Esophagus squamous epithelium (tissue), 5 donors: ENCODE data around the gene KCNS1. TPM values are rescaled to one million over a fixed set of nuclear protein-coding genes. Genes with fewer than 3 reads are reported as not detected.
"Not testable (repeated sequence)": the region's sequence is repeated elsewhere in the genome, so short reads cannot be mapped to it uniquely, and the experiment has no call there.

Experiments
- DNase-seq: peaks from one replicate; lab custom pipeline; 2025; lab: John Stamatoyannopoulos, UW
- H3K27ac ChIP-seq, 4 donors: fragments of 200-600 bp; sonication (generic); one replicate each; pipeline ENCODE4 v1.5.1; 2016 to 2019; ENCODE audit warnings: mild to moderate bottlenecking in 1 of 4
- H3K27me3 ChIP-seq, 4 donors: fragments of 200-600 bp; sonication (generic); 1 replicate in 3 of 4; 2 replicates in 1 of 4; pipeline versions ENCODE4 v1.5.1 to v1.6.0; 2017 to 2021; ENCODE audit warnings: antibody characterized with exemption in 1 of 4
- H3K36me3 ChIP-seq, 3 donors: fragments of 200-600 bp; sonication (generic); one replicate each; pipeline ENCODE4 v1.5.1; 2016 to 2019
- H3K4me1 ChIP-seq, 3 donors: fragments of 200-600 bp; sonication (generic); one replicate each; pipeline ENCODE4 v1.5.1; 2017 to 2019
- H3K4me3 ChIP-seq, 4 donors: fragments of 200-600 bp; sonication (generic); 1 replicate in 3 of 4; 2 replicates in 1 of 4; pipeline ENCODE4 v1.5.1; 2016 to 2019; ENCODE audit warnings: mild to moderate bottlenecking in 2 of 4, moderate library complexity in 1 of 4
- H3K9me3 ChIP-seq, 3 donors: fragments of 200-600 bp; sonication (generic); one replicate each; pipeline ENCODE4 v1.5.1; 2016 to 2019
- POLR2A ChIP-seq, 4 donors: fragments of 450-650 bp; IDR thresholded peaks; one replicate each; pipeline ENCODE4 v1.6.1; 2017; ENCODE audit warnings: antibody characterized with exemption in 4 of 4, mild to moderate bottlenecking in 4 of 4, moderate library complexity in 3 of 4
- WGBS, 2 donors: methylation state at CpG; one replicate each; pipeline ENCODE4 v1.1.5; 2018; 5-methylcytosine and 5-hydroxymethylcytosine counted together
- intact Hi-C: fragments of 100-400 bp; cut with DNase I; formaldehyde crosslinking; loops from one replicate; pipeline ENCODE4 v1.15.0; 2022
- total RNA-seq, 4 donors: library from RNA; depleted of rRNA; stranded (reverse); fragments of >200 nt; gene quantifications; one replicate each; pipeline ENCODE4 v1.1.0, GENCODE V29; 2016
- TF ChIP-seq, protein P1 (sequence below), 6 experiments: fragments of 450-650 bp in 4 of 6; fragments of 200-600 bp in 2 of 6; sonication (generic) in 2 of 6; IDR thresholded peaks; one replicate each; pipeline ENCODE4 v1.5.1; 2016 to 2019; ENCODE audit warnings: antibody characterized with exemption in 6 of 6, mild to moderate bottlenecking in 4 of 6, moderate library complexity in 4 of 6
- donor health status: DM: yes; HTN: yes; CAD: no.

KCNS1 gene
- total RNA-seq, 4 donors from 2014 or later = 0.22 to 0.80 (median 0.29) TPM; not detected in 1

- Histone ChIP-seq H3K9me3 (no peaks in the 10 kb centered on the region), H3K36me3 (peaks cover 0 to 15% (median 0%) of the 10 kb centered on the region in 3 donors), H3K4me1 (peaks cover 0 to 21% (median 0%) of the 10 kb centered on the region in 3 donors), H3K27me3 (no peaks in the 10 kb centered on the region), H3K27ac (peak overlapping the region in 3 of 4 donors; percentile 56 to 75 (median 59)), H3K4me3 (no peak overlapping the region)
- intact Hi-C loops = no loop called here
- WGBS, 2 donors = 80 to 86% methylated on average over 7 of the region's 7 CpGs
- no peak for DNase-seq
- TF ChIP-seq, protein P1, sequence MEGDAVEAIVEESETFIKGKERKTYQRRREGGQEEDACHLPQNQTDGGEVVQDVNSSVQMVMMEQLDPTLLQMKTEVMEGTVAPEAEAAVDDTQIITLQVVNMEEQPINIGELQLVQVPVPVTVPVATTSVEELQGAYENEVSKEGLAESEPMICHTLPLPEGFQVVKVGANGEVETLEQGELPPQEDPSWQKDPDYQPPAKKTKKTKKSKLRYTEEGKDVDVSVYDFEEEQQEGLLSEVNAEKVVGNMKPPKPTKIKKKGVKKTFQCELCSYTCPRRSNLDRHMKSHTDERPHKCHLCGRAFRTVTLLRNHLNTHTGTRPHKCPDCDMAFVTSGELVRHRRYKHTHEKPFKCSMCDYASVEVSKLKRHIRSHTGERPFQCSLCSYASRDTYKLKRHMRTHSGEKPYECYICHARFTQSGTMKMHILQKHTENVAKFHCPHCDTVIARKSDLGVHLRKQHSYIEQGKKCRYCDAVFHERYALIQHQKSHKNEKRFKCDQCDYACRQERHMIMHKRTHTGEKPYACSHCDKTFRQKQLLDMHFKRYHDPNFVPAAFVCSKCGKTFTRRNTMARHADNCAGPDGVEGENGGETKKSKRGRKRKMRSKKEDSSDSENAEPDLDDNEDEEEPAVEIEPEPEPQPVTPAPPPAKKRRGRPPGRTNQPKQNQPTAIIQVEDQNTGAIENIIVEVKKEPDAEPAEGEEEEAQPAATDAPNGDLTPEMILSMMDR (IDR thresholded peaks at IDR 0.05) = no peak
- no peak for TF ChIP-seq POLR2A (IDR thresholded peaks at IDR 0.05)
Observed at GRCh38 chr20:45066372-45066771, 34.6 kb downstream of the KCNS1 start.

DNA sequence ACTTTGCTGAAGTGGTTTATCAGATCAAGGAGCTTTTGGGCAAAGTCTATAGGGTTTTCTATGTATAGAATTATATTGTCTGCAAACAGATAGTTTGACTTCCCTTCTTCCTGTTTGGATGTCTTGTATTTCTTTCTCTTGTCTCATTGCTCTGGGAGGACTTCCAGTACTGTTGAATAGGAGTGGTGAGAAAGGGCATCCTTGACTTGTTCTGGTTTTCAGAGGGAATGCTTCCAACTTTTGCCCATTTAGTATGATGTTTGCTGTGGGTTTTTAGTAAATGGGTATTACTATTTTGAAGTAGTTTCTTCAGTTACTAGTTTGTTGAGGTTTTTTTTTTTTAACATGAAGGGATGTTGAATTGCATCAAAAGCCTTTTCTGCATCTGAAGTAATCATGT is 36.1 kb downstream of the KCNS1 start:
- intact Hi-C loops = no loop called here
- Histone ChIP-seq H3K9me3 (no peaks in the 10 kb centered on the region), H3K4me1 (peaks cover 0 to 21% (median 0%) of the 10 kb centered on the region in 3 donors), H3K36me3 (peaks cover 0 to 15% (median 0%) of the 10 kb centered on the region in 3 donors), H3K27ac (no peak overlapping the region), H3K27me3 (no peaks in the 10 kb centered on the region), H3K4me3 (no peak overlapping the region)
- no peak for TF ChIP-seq POLR2A (IDR thresholded peaks at IDR 0.05)
- TF ChIP-seq, protein P1 (IDR thresholded peaks at IDR 0.05) = no peak
- DNase-seq = no peak

DNA sequence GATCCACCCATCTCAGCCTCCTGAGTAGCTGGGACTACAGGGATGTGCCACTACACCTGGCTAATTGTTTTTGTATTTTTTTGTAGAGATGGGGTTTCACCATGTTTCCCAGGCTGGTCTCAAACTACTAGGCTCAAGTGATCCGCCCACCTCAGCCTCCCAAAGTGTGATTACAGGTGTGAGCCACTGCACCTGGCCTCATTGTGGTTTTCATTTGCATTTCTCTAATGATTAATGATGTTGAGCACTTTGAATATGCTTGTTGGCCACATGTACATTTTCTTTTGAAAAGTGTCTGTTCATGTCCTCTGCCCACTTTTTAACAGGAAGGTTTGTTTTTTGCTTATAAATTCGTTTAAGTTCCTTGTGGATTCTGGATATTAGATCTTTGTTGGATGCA is 37.8 kb downstream of the KCNS1 start:
- H3K9me3 ChIP-seq, intact Hi-C loops, H3K4me3 ChIP-seq, DNase-seq, H3K27ac ChIP-seq, H3K27me3 ChIP-seq, H3K36me3 ChIP-seq: not testable (repeated sequence)
- H3K4me1 ChIP-seq = peaks cover 0 to 18% (median 0%) of the 10 kb centered on the region in 3 donors
- 54 to 57% methylated on average over 2 of the region's 2 CpGs for WGBS, 2 donors

GRCh38 chr20:45061244-45061643 is 39.7 kb downstream of the KCNS1 start:
- no peak for TF ChIP-seq POLR2A (IDR thresholded peaks at IDR 0.05)
- TF ChIP-seq, protein P1 (IDR thresholded peaks at IDR 0.05) = no peak
- no peak overlapping the region for H3K4me3 ChIP-seq
- no peaks in the 10 kb centered on the region for H3K4me1 ChIP-seq
- no peaks in the 10 kb centered on the region for H3K9me3 ChIP-seq
- peaks cover 0 to 19% (median 5%) of the 10 kb centered on the region in 3 donors for H3K36me3 ChIP-seq
- intact Hi-C loops = no loop called here
- DNase-seq = no peak
- peak overlapping the region in 2 of 4 donors; percentile 16 to 23 for H3K27ac ChIP-seq
- no peaks in the 10 kb centered on the region for H3K27me3 ChIP-seq
- 33 to 44% methylated on average over 4 of the region's 4 CpGs for WGBS, 2 donors

- H3K27ac ChIP-seq = peak overlapping the region in 1 of 4 donors; percentile 23
- no peaks in the 10 kb centered on the region for H3K4me1 ChIP-seq
- DNase-seq = no peak
- no peak overlapping the region for H3K4me3 ChIP-seq
- TF ChIP-seq, protein P1 (IDR thresholded peaks at IDR 0.05) = no peak
- TF ChIP-seq POLR2A (IDR thresholded peaks at IDR 0.05) = no peak
- 91 to 94% methylated on average over 4 of the region's 4 CpGs for WGBS, 2 donors
- H3K27me3 ChIP-seq = no peaks in the 10 kb centered on the region
- intact Hi-C loops = no loop called here
- H3K9me3 ChIP-seq = no peaks in the 10 kb centered on the region
- H3K36me3 ChIP-seq = peaks cover 0 to 27% (median 5%) of the 10 kb centered on the region in 3 donors
Observed at GRCh38 chr20:45060294-45060693, 40.6 kb downstream of the KCNS1 start.
